DMS53 treated with DMSO at 0.1 percent for 48 hours (cell line): ENCODE measurements around the gene C10orf88.

Experiments
- DNase-seq: peaks from one replicate; lab custom pipeline; 2025; ENCODE audit not compliant: unreplicated experiment; lab: John Stamatoyannopoulos, UW

Gene C10orf88, protein sequence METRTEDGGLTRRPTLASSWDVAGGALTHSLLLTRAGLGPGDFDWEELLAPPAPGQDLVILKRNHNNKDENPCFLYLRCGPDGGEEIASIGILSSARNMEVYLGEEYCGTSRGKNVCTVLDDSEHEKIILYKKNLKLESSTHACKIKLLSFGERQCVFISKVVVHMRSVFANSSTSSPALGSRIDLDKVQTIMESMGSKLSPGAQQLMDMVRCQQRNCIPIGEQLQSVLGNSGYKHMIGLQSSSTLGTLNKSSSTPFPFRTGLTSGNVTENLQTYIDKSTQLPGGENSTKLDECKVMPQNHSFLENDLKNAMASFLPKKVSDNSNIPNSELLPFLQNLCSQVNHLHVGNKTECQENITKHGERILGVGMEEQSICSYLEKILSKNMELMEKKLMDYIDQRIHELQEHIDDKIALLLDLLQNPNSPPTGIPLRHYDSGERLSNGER

DNA sequence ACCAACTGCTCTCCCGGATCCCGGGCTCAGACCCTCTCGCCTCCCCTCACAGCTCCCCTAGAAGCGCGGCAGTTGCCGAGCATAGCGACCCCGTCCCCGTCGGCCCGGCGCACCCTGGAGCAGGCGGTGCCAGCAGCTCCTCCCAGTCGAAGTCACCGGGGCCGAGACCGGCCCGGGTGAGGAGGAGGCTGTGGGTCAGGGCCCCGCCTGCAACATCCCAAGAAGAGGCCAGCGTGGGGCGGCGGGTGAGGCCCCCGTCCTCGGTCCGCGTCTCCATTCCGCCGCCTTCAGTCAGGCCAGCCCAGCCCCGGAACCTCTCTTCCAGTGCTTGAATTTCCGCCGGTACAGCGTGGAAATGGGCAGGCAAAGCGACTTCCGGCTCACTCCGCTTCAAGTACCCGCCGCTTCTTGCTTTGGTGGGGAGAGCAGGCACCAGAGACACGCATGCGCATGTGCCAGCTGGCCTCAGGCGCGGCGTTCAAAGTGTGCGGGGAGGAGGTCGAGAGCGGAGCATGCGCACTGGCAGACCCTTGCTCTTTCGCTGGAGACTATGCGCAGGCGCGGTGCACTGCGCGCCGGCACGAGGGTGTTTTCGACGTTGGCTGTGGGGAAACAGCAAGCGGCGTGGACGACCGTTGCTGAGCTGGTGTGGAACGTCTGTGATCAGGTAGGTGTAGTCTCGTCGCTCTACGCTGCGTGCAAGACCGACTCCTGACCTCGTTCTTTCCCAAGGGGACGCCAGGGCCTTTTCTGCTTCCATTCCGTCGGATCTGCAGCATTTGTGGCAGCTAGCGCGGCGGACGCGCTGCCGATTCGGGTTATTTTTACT lies at the start of gene C10orf88:
Gene C10orf88, minus strand, starts transcription at position 326 of the 829 bp plus-strand sequence. Its CDS starts 49 bp downstream, at position 277.
- DNase-seq = peak; percentile 96

DNA sequence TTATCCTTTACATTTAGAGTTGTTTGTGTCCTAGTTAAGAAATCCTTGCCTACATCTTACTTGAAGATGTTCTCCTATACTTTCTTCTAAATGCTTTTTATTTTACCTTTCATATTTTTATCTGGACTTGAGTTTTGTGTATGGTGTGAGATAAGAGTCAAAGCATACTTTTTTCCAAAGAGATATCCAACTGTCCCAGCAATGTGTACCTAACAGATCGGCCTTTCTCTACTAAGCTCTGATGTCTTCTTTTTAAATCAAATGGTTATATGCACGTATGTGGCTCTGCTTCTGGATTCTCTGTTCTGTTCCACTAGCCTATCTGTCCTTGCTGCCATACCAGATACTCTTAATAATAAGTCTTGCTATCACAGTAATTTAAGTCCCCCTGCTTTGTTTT lies 47.3 kb upstream of the C10orf88 start:
- no peak for DNase-seq

DNA sequence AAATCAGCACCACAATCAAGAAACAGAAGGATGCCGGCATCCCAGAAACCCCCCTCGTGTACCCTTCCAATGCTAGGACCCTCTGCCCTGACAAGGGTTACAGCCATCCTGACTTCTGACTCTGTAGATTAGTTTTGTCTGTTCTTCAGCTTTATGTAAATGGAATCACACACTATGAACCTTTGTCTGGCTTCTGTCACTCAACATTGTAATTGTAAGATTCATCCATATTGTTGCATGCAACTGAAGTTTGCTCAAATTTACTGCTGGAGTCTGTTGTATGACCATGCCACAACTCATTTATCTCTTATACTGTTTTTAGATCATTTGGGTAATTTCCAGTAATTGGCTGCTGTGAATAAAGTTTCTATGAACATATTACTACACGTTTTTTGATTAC lies 46.1 kb upstream of the C10orf88 start:
- no peak for DNase-seq

DNA sequence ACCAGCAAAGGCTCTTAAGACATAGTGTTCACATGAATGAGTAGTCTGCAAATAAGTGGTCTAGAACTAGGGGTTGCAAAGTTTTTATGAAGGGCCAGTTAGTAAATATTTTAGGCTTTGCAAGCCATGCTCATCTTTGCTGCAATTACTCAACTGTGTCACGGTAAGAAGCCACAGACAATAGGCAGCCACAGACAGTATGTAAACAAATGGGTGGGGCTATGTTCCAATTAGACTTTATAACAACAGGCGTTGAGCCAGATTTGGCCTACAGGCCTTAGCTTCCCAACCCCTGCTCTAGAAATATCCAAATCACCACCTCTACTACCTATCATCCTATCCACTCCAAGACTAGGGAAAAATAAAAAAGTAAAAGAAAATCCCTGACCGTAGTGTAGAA lies 45.3 kb upstream of the C10orf88 start:
- DNase-seq = no peak

DNA sequence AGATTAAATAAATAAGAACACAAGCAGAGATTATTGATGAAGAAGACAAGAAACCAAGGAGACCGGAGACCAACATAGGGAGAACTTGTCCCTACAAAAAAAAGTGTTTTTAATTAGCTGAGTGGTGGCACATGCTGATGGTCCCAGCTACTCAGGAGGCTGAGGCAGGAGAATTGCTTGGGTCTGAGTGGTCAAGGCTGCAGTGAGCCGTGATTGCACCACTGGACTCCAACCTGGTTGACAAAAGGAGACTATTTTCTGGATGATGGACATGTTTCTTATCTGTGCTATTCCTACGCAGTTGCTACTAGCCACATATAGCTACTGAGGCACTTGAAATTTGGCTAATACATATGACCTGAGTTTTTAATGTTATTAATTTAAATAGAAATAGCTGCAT lies 44.9 kb upstream of the C10orf88 start:
- DNase-seq = no peak

DNA sequence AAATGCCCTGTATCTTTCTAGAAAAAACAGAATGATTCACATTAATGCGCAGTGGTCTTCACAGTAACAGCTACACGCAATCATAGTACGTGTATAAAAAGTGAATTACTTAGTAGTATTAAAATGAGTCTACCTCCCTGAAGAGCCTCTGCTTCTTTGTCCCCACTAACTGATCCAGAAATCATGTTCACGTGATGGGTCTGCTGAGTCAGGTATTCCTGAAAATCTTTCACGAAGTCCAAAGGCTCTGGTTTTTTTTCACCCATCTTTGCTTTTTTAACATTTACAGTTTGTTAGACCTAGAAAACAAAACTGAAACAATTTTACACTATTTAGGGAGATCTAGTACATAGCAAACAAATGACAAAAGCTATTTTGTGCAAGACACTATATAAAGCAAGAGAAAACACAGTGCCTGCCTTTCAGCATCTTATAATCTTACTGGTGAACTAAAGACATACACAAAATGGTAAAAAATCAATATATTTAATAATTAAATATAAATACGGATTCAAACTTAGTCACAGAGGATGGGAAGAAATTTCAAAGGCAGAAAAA lies 44.4 kb upstream of the C10orf88 start:
- no peak for DNase-seq

DNA sequence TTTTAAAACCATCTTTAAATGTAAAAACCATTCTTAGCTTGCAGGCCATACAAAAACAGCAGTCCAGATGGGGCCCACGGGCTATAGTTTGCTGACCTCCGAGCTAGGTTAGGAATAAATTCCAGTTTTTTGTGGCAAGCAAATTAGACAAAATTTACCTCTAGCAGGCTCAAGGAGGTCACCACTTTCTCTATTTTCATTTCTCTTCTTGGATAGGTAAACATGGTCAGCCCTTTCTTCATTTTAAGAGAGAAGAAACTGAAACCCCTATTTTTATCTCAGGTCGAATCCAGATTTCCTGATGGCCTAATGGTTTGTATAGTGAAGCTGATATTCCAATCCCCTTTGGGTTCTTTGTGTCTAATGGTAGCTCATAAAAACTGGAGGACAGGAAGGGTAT lies 43.8 kb upstream of the C10orf88 start:
- no peak for DNase-seq

DNA sequence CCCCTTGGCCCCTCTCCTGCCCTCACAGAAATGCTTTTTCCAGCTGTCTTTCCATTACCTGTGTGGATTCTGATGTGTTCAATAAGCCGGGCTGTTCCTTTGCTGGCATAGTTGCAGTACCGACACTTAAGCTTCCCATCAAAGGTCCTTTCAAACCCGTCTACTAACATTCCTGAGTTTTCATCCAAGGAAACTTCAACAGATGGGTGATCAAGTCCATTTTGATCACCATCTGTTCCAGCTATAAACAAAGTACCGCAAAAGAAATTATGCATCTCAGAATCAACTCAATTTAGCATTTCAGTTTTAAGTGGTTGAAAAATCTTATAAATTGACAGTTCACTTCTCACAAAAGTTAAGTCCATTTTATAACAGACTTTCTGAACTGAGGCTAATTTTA lies 41.9 kb upstream of the C10orf88 start:
- no peak for DNase-seq

DNA sequence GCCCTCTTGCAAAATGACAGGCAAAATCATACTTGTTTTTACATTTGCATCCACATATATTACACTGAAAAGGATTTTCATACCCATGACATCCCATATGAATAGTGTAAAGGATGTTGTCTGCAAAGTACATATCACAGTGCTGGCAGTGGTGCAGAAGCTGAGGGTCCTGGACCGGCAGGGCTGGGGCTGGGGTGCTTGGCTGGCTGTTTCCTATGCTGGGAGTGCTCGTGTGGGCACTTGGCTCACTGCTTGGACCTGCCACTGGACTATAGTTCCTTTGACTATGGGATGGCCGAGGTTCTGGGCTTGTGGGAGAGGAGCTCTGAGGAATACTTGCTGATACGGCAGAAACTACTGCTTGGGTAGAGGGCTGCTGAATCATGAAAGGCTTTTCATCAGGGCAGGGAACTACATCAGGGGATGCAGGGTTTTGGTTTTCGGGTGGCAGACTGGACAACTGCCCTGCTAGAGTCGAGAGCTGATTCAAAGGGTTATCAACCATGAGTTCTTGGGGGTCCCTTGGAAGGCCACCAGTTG lies 39.8 kb upstream of the C10orf88 start:
- no peak for DNase-seq

DNA sequence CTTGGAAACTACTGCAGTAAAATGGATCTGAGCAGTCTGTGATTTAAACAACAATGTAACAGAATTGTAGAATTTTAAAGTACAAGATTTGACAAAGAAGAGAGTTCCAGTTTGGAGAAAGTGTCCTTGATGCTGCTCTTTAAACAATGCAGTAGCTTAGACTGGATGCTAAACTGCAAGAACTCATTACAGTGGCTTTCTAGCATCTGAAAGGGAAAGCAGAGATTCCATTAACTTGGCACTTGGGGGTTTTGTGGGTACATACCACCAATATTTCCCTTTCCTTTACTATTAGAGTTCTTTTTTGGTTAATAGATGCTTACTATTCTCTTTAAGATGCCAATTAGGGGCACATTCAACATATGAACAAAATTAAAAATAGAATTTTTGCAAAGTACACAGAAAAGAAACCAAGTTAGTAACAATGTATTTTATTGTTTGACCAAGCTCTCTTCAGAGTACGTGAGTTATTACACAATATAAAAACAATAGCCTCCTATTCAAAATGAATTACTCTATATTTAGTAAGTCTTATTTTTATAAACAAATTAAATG lies 38.1 kb upstream of the C10orf88 start:
- DNase-seq = no peak

DNA sequence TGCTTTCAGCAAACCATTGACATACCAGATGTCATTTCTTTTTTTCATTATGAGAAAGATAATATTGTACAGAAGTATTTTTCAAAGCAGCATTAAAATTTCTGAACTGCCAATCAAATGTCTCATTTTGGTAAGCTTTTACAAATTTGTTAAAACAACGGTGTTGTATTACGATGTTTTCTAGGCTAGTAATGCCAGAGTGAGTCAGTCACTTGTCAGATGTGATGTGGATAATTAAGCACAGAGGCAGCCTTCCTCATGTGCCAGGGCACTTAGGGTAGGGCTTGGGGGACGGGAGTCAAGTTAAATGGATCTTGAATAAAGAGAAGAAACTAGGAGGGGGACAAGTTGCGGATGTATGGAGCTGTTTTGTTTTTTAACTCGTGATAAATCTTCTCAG lies 36.3 kb upstream of the C10orf88 start:
- DNase-seq = no peak

DNA sequence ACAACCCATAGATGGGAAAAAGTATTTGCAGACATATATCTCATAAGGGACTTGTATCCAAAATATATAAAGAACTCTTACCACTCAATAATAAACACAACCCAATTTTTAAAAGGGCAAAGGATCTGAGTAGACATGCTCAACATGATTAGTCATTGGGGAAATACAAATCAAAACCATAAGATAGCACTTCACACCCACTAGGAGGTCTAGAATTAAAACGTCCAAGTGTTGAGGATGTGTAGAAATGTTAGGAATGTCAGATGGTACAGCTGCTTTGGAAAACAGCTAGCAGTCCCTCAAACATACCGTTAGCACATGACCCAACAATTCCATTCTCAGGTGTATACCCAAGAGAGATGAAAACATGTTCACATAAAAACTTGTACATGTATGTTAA lies 34.5 kb upstream of the C10orf88 start:
- DNase-seq = no peak

DNA sequence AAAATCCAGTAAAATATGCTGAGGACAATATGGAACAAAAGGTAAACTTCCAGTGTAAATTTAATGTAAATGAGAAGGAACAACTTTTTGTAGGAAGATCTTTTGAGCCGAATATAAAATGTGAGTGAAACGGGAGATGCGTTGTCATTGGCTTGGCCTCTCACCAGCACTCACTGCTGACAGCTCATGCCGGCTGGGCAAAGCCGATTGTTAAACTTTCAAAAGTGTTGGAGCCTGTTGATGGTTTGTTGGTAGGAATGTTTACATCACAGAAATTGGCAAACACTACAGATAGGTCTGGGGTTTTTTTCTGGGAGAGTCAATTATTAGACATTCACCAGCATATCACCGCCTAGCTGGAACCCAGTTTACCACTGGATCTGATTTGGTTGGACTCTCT lies 32.3 kb upstream of the C10orf88 start:
- DNase-seq = no peak

DNA sequence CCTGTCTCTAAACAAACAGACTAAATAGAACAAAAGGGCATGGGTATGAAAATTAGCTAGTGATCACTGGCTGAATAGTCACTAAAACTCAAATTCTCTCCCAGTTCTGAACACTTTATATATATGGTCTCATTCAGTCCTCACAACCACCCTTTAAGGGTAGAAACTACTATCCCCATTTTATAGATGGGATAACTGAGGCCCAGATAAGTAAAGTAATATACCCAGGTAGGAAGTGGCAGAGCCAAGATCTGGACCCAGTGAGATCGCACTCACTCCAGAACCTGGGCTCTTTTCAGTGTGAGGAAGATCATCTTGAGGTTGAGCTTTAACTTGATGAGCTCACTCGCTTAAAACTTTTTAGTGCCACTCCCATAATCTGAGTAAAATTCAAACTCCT lies 30.7 kb upstream of the C10orf88 start:
- DNase-seq = no peak

DNA sequence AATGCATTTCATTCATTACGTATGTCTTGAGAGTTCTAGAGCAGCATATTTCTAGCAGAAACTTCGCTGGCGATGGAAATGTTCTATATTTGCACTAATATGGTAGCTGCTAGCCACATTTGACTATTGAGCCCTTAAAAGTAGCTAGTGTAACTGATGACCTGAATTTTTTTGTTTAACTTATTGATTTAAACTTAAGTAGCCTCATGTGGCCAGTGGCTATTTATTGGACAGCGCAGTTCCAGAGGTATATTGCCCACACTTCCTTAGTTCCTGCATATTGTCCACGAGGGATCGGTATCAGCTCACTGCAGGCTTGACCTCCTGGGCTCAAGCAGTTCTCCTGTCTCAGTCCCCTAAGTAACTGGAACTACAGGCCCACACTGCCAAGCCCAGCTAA lies 29.9 kb upstream of the C10orf88 start:
- no peak for DNase-seq

DNA sequence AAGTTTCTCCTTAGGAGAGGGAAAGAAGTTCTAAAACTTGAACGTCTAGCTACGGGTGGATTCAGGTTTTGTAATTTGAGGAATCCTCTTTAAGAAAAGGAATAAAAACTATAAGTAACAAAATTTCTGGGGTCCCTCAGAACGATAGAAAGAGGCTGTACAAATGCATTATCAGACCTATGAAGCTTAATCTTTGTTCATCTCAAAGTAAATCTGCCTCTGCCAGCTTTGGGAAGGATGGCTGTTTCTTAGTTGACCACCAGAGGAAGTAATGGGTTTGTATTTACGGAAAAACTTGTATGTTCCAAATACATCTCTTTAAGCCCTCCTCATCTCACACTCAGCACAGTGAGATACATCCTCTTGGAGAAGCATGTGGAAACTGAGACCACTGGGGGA lies 27.0 kb upstream of the C10orf88 start:
- DNase-seq = no peak

DNA sequence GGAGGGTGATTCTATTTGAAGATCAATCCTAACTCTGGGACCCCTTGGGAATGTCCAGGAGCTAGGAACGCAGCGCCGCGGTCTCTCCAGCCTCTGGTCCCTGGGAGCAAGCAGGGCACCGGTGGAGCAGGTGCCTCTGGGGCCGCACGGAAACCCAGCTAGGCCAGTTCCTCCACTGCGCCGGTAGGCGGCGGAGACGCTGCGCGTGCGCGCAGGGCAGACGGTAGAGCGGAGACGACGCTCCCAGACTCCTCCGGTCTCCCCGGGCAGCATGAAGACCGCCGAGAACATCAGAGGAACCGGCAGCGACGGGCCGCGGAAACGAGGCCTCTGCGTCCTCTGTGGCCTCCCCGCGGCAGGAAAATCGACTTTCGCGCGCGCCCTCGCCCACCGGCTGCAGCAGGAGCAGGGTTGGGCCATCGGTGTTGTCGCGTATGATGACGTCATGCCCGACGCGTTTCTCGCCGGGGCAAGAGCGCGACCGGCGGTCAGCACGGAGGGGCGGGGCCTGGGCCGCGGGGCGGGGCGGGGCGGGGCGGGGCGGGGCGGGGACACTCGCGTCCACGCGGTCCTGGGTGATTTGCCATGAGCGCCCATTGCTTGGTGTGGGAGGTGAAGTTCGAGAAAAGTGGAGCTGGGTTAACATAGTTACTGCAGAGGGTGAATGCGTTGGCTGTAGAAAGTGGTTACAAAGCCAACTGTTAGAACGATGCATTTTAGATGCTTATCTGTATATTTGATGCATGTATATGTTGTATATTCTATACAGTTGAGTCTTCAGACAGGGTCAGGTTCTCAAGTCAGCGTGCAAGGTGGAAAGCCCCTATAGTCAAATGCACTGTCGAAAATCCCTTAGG lies 26.4 kb upstream of the C10orf88 start, which contains the start of gene PSTK:
Gene PSTK, plus strand, starts transcription at position 193 of the 857 bp plus-strand sequence. Its CDS starts 79 bp downstream, at position 272.
- DNase-seq = peak; percentile 84

DNA sequence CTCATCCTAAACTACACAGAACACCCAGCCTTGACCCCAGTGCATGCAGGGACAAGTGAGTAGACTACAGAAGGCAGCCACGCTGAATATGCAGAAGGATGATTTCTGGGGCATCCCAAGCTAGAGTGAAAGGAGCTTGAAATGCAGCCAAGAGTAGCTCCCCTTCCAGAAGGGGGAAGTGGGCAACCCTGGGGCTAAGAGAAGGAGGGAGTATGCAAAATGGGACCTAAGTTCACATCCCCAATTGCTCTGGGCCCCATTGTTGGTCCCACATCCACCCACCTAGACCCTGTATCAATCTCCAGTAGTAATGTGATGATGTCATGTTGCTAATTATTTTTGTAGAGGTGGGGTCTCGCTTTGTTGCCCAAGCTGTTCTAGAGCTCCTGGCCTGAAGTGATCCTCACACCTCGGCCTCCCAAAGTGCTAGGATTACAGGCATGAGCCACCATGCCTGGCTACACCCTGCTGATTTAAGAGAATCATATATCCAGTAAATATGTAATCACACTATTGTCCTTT lies 20.6 kb upstream of the C10orf88 start:
- DNase-seq = no peak

DNA sequence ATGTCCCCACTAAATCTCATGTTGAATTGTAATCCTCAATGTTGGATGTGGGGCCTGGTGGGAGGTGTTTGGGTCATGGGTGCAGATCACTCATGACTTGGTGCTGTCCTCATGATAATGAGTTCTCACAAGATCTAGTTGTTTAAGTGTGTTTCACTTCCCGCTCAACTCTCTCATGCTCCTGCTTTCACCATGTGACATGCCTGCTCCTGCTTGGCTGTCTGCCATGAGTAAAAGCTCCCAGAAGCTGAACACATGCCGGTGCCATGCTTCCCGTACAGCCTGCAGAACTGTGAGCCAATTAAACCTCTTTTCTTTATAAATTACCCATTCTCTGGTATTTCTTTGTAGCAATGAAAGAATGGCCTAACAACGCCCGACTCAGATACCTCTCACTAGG lies 20.0 kb upstream of the C10orf88 start:
- DNase-seq = no peak

DNA sequence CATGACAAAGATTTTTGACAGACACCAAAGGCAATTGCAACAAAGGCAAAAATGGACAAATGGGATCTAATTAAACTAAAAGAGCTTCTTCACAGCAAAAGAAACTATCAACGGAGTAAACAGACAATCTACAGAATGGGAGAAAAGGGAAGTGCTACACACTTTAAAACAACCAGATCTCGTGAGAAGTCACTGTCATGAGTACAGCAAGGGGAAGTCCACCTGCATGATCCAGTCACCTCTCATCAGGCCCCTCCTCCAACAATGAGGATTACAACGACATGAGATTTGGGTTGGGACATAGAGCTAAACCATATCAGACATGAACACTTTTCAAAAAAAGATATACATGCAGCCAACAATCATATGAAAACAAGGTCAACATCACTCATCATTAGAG lies 14.7 kb upstream of the C10orf88 start:
- DNase-seq = no peak
